ENCODE measurements around the gene GNG14. TPM values are rescaled to one million over a fixed set of nuclear protein-coding genes. Genes with fewer than 3 reads are reported as not detected.

GNG14 gene
- total and polyA plus RNA-seq, 2 of the 13 experiments (the other 11 are each of a cell fraction or from before 2014, with no cell fraction given) = not detected

DNA sequence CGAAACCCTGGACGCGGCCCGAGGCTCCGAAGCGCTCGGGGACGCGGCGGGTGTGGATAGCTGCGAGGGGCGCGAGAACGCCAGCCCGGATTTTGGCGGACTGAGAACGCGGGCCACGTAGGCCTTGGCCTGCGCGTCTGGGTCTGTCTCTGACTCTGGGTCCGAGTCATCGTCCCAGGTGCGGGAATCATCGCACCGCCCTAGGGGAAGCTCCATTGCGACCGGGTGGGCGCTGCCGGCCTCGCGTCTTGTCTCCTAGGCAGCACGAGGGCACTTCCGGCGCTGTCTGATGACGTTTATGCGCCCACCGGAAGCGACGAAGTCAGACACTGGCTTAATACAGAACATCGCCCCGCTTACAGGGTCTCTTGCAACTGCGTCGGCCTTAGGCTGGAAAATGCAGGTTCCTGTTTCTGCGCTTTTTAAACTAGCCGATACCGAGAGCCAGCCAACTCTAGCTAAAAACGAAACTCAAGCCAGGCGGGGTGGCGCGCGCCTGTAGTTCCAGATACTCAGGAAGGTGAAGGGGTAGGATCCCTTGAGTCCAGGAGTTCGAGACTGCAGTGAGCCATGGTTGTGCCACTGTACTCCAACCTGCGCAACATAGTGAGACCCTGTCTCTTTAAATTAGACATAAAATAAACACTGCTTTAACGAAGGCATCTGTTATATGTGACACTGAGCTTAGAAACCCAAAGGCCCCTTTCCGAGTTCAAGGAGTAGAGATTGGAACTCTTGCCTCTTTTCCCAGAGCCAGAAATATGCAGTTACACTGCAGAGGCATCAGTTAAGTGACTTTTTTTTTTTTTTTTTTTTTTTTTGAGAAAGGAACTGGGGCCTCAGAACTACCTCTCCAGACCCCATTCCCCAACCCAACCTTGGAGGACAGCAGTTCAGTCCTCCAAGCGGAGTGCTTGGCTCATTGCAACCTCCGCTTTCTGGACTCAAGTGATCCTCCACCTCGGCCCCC lies 8.9 kb downstream of the GNG14 start, which contains the start of gene FBXW9 (continued):
- TF ChIP-seq MEIS1 (CRISPR knock-in tag; IDR thresholded peaks at IDR 0.05; ENCODE audit: borderline replicate concordance) (peak; percentile 66; the same call in 1 of the 2 replicates), TMF1 (CRISPR knock-in tag; IDR thresholded peaks at IDR 0.05; ENCODE audit: low read depth) (0 out of 2 replicates have a peak, but pooled peaks have one; percentile 37), GABPB1 (CRISPR knock-in tag; IDR thresholded peaks at IDR 0.05) (peak; percentile 100), ZBTB38 (CRISPR knock-in tag; IDR thresholded peaks at IDR 0.05) (peak; percentile 41), BORCS8-MEF2B (CRISPR knock-in tag; IDR thresholded peaks at IDR 0.05) (peak; percentile 37; the same call in 1 of the 2 replicates), HMG20A (CRISPR knock-in tag; IDR thresholded peaks at IDR 0.05; ENCODE audit: borderline replicate concordance) (no peak), ZNF138 (CRISPR knock-in tag; IDR thresholded peaks at IDR 0.05; ENCODE audit: low read depth) (0 out of 2 replicates have a peak, but pooled peaks have one; percentile 81), NFYC (CRISPR knock-in tag; IDR thresholded peaks at IDR 0.05) (no peak), DNMT1 (CRISPR knock-in tag; IDR thresholded peaks at IDR 0.05) (peak; percentile 65), ZMAT3 (CRISPR knock-in tag; conservative IDR thresholded peaks at IDR 0.05) (no peak), SRF (IDR thresholded peaks at IDR 0.05; ENCODE audit: low read depth, low read length) (peak; percentile 72; the same call in 1 of the 2 replicates), ZNF547 (CRISPR knock-in tag; IDR thresholded peaks at IDR 0.05) (peak; percentile 65; the same call in 1 of the 2 replicates)
- TF ChIP-seq, protein P1, sequence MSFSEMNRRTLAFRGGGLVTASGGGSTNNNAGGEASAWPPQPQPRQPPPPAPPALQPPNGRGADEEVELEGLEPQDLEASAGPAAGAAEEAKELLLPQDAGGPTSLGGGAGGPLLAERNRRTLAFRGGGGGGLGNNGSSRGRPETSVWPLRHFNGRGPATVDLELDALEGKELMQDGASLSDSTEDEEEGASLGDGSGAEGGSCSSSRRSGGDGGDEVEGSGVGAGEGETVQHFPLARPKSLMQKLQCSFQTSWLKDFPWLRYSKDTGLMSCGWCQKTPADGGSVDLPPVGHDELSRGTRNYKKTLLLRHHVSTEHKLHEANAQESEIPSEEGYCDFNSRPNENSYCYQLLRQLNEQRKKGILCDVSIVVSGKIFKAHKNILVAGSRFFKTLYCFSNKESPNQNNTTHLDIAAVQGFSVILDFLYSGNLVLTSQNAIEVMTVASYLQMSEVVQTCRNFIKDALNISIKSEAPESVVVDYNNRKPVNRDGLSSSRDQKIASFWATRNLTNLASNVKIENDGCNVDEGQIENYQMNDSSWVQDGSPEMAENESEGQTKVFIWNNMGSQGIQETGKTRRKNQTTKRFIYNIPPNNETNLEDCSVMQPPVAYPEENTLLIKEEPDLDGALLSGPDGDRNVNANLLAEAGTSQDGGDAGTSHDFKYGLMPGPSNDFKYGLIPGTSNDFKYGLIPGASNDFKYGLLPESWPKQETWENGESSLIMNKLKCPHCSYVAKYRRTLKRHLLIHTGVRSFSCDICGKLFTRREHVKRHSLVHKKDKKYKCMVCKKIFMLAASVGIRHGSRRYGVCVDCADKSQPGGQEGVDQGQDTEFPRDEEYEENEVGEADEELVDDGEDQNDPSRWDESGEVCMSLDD (CRISPR knock-in tag; IDR thresholded peaks at IDR 0.05; ENCODE audit: borderline replicate concordance) = no peak
- TF ChIP-seq, protein P2, sequence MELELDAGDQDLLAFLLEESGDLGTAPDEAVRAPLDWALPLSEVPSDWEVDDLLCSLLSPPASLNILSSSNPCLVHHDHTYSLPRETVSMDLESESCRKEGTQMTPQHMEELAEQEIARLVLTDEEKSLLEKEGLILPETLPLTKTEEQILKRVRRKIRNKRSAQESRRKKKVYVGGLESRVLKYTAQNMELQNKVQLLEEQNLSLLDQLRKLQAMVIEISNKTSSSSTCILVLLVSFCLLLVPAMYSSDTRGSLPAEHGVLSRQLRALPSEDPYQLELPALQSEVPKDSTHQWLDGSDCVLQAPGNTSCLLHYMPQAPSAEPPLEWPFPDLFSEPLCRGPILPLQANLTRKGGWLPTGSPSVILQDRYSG (CRISPR knock-in tag; IDR thresholded peaks at IDR 0.05) = no peak; the same call in 1 of the 2 replicates
- TF ChIP-seq, protein P3, sequence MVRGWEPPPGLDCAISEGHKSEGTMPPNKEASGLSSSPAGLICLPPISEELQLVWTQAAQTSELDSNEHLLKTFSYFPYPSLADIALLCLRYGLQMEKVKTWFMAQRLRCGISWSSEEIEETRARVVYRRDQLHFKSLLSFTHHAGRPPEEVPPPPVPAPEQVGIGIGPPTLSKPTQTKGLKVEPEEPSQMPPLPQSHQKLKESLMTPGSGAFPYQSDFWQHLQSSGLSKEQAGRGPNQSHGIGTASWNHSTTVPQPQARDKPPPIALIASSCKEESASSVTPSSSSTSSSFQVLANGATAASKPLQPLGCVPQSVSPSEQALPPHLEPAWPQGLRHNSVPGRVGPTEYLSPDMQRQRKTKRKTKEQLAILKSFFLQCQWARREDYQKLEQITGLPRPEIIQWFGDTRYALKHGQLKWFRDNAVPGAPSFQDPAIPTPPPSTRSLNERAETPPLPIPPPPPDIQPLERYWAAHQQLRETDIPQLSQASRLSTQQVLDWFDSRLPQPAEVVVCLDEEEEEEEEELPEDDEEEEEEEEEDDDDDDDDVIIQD (CRISPR knock-in tag; IDR thresholded peaks at IDR 0.05; ENCODE audit: low read depth) = no peak
- TF ChIP-seq, protein P4, sequence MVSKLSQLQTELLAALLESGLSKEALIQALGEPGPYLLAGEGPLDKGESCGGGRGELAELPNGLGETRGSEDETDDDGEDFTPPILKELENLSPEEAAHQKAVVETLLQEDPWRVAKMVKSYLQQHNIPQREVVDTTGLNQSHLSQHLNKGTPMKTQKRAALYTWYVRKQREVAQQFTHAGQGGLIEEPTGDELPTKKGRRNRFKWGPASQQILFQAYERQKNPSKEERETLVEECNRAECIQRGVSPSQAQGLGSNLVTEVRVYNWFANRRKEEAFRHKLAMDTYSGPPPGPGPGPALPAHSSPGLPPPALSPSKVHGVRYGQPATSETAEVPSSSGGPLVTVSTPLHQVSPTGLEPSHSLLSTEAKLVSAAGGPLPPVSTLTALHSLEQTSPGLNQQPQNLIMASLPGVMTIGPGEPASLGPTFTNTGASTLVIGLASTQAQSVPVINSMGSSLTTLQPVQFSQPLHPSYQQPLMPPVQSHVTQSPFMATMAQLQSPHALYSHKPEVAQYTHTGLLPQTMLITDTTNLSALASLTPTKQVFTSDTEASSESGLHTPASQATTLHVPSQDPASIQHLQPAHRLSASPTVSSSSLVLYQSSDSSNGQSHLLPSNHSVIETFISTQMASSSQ (IDR thresholded peaks at IDR 0.05; ENCODE audit: low read depth) = no peak
- TF ChIP-seq, protein P4 (CRISPR knock-in tag; IDR thresholded peaks at IDR 0.05; ENCODE audit: borderline replicate concordance) = peak; percentile 57; the same call in 1 of the 2 replicates
